Amniotic epithelial cell (primary cell): ENCODE measurements around the gene ITFG1.
"Not testable (repeated sequence)": the region's sequence is repeated elsewhere in the genome, so short reads cannot be mapped to it uniquely, and the experiment has no call there.

Source experiments
- DNase-seq: peaks from one replicate; pipeline ENCODE4 v3.0.0-alpha.2; 2010; ENCODE audit warnings: low read depth

ITFG1 gene

DNA sequence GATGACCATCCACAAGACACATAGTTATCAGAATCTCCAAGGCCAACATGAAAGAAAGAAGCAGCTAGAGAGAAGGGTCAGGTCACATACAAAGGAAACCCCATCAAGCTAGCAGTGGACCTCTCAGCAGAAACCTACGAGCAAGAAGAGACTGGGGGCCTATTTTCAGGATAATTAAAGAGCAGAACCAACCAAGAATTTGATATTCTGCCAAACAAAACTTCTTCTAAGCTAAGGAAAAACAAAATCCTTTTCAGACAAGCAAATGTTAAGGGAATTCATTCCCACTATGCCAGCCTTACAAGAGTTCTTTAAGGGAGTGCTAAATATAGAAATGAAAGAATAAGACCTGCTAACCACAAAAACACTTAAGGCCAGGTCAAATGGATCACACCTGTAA lies 47.8 kb downstream of the ITFG1 start:
- no peak for DNase-seq

DNA sequence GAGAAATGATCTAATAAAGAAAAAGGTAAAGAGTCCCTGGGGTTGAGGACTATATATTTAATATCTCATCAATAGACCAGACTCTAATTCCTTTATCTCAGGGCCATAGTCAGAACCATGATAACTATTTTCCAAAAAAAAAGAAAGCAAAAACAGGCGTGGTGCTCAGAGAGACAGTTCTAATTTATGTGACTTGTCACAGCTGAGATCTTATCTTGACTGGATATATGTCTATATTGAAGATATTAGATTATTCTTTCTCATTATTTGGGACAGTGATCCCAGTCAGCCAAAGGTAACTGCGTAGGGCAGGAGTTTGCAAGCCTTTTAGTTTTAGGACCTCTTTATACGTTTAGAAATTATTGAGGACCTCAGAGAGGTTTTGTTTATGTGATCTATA lies 52.4 kb downstream of the ITFG1 start:
- DNase-seq, result no peak

GRCh38 chr16:47395733-47396498 lies 64.9 kb downstream of the ITFG1 start:
- DNase-seq, result no peak

- peak; percentile 29 for DNase-seq
Observed at GRCh38 chr16:47392081-47392480, 68.8 kb downstream of the ITFG1 start.

- DNase-seq, result no peak
Observed at GRCh38 chr16:47388705-47389104, 72.2 kb downstream of the ITFG1 start.

- no peak for DNase-seq
Observed at GRCh38 chr16:47387026-47387734, 73.7 kb downstream of the ITFG1 start.

DNA sequence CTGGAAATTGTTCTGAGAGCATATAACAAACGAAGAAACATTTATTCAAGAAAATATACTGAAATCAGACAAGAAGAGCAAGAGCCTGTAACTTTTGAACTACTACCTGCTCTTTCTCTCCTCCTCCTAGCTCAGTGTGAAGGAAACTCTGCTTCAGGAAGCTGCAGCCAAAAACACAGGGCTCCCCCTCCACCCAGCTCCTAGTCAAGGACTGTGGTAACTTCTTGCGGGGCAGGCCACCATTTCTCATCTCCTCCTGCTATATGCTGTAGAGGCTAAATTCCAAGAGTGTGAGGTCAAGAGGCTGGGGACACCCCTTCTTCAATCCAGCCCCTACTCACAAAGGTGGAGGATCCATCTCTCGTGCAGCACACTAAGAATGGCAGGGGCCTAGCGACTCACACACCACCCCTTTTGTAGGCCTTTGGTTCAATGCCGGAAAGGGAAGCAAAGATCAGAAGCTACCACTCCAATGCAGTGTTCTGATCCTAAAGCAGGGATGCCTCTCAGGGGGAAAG lies 74.6 kb downstream of the ITFG1 start:
- DNase-seq, result no peak

DNA sequence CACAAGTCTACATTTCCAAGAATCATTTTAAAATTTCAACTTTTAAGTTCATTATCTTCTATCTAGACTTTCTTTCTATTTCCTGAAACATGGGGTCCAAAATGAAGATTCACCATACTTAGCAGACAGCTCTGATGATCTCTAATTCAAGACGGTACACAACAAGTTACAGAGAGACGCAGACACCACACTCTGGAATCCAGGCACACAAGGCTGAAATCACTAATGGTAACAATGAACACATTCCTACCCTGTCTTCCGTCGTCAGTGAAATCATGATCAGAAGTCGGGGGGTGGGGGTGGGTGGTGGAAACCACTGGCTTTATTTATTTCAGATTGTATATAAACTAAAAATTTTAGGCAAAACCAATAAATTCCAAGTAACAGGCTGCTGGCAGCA lies 78.5 kb downstream of the ITFG1 start:
- DNase-seq, result no peak

DNA sequence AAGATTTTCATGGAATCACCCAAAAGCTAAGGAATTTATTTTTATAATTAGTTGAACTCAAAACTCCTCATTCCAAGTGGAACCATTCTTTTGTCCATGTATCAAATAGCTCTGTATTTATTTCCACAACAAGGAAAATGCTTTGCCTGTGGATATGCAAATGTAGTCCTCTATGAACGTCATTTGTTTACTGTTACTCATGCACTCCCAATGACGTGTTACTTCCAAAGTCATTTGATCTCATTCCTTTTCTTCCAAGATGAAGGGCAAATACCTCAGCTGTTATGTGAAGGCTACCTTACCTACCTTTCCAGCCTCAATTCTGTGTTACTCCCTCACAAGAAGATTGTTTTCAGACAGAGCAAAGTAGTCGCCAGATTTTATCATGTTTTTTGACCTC lies 83.7 kb downstream of the ITFG1 start:
- peak; percentile 42 for DNase-seq

- no peak for DNase-seq
Observed at GRCh38 chr16:47375423-47375822, 85.4 kb downstream of the ITFG1 start.

GRCh38 chr16:47374629-47375028 lies 86.2 kb downstream of the ITFG1 start:
- DNase-seq, result no peak

GRCh38 chr16:47371271-47372014 lies 89.4 kb downstream of the ITFG1 start:
- no peak for DNase-seq

GRCh38 chr16:47370536-47370935 lies 90.3 kb downstream of the ITFG1 start:
- no peak for DNase-seq

- DNase-seq, result no peak
Observed at GRCh38 chr16:47366228-47366627, 94.6 kb downstream of the ITFG1 start.

GRCh38 chr16:47363761-47364160 lies 97.1 kb downstream of the ITFG1 start:
- DNase-seq, result no peak

DNA sequence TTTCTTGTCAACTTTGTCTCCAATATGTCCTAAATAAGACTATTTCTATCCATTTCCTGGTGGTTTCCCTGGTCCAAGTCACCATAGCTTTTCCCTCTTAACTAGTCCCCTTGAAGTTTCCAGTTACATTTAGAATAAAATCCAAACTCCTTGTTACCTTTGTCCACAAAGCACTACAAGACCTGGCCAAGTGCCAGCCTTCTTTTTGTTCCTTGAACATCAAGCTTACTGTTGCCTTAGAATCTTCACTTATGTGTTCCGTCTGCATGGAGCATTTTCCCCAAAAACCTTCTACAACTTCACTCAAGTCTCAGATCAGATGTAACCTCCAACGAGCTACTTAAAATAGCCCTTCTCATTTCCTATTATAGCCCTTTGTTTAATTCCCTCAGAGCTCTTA lies 101.4 kb downstream of the ITFG1 start:
- no peak for DNase-seq

GRCh38 chr16:47358816-47359215 lies 102.0 kb downstream of the ITFG1 start:
- peak; percentile 57 for DNase-seq

DNA sequence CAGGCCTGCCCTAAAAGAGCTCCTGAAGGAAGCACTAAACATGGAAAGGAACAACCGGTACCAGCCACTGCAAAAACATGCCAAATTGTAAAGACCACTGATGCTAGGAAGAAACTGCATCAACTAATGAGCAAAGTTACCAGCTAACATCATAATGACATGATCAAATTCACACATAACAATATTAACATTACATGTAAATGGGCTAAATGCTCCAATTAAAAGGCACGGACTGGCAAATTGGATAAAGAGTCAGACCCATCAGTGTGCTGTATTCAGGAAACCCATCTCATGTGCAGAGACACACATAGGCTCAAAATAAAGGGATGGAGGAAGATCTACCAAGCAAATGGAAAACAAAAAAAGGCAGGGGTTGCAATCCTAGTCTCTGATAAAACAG lies 111.8 kb downstream of the ITFG1 start:
- not testable (repeated sequence) for DNase-seq

GRCh38 chr16:47347021-47347696 lies 113.7 kb downstream of the ITFG1 start:
- DNase-seq, result not testable (repeated sequence)

- peak; percentile 70 for DNase-seq
Observed at GRCh38 chr16:47342055-47342454, 118.8 kb downstream of the ITFG1 start.

- not testable (repeated sequence) for DNase-seq
Observed at GRCh38 chr16:47330562-47330961, 130.3 kb downstream of the ITFG1 start.

DNA sequence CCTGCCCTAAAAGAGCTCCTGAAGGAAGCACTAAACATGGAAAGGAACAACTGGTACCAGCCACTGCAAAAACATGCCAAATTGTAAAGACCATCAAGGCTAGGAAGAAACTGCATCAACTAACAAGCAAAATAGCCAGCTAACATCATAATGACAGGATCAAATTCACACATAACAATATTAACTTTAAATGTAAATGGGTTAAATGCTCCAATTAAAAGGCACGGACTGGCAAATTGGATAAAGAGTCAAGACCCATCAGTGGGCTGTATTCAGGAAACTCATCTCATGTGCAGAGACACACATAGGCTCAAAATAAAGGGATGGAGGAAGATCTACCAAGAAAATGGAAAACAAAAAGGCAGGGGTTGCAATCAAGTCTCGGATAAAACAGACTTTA lies 136.6 kb downstream of the ITFG1 start:
- not testable (repeated sequence) for DNase-seq
